Activated T-cell treated with anti-CD3 and anti-CD28 coated beads for 24 hours (primary cell): ENCODE data around the gene CCDC97.
A peak's percentile ranks its signal among the peaks of the same experiment; 100 is the strongest.

ENCODE experiments used
- DNase-seq: peaks from one replicate; pipeline ENCODE4 v3.0.0-alpha.2; 2020; ENCODE audit warnings: low read depth

CCDC97 gene

DNA sequence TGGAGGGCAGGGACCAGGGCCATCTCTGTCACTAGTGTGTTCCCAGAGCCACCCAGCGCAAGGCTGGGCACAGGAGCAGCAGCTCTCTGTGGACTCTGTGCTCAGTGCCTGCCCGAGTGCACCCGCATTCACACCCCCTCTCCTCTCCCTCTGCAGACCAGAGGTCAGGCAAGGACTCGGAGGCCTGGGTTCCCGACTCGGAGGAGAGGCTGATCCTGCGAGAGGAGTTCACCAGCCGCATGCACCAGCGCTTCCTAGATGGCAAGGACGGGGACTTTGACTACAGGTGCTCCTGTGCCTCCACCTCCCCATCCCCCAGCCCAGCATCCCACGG, 10.2 kb downstream of the CCDC97 start:
- DNase-seq = no peak

DNA sequence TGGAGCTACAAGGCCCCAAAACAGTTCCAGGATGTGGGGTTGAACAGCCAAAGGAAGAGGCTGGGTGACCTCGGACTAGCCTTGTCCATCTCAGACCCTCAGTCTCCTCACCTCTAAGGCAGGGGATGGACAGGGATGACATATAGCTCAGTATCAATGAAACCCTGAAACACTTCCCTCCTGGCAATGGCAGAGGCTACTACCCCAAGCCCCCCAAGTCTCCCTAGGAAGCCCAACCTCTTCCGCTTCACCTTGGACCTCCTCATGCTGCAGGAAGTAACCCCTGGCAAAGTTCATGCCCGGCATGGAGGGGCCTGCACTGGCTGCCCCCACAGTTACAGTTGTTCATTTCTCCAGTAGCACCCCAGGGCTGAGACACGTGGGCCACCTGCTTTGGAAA, 10.6 kb downstream of the CCDC97 start:
- DNase-seq = no peak

DNA sequence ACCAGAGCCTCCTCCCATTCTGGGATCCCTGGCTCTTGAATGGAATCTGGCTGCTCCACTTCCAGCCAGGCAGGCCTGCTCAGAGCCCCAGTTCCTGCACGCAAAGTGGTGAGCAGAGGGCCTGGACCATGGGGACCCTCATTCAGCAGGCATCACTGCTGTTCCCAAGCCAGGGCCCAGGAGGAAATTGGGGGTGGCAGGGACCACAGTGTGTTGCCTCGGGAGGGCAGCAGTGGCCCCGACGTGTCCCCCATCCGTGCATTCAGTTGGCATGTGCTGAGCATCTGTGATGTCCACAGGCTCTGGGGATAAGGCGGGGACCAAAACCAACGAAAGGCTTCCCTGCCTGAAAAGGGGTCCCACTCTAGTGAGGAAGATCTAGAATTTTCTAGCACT, 11.2 kb downstream of the CCDC97 start:
- no peak for DNase-seq

DNA sequence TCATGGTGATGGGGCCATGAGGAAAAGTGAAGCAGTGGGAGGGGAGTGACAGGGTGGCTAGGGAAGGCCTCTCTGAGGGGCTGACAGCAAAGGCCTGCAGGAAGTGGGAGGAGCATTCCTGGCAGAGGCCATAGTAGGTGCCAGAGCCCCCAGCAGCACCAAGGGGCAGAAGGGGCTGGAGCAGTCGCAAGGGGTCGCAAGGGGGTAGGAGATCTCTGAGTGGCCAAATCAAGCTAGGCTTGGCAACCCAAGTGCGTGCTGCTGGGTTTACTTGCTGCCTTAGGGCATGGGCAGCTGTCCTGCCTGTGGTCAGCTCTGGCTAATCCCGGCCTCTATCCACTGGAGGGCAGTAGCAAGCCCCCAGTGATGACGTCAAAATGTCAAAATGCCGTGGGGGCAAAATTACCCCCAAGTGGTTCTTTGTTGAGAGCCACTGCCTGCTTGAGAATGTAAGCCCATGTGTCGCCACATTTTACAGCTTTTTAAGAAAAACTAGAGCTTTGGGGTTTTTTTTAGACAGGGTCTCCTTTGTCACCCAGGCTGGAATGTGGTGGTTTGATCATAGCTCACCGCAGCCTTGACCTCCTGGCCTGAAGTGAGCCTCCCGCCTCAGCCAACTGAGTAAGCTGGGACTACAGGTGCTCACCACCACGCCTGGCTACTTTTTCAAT, 11.8 kb downstream of the CCDC97 start:
- no peak for DNase-seq

DNA sequence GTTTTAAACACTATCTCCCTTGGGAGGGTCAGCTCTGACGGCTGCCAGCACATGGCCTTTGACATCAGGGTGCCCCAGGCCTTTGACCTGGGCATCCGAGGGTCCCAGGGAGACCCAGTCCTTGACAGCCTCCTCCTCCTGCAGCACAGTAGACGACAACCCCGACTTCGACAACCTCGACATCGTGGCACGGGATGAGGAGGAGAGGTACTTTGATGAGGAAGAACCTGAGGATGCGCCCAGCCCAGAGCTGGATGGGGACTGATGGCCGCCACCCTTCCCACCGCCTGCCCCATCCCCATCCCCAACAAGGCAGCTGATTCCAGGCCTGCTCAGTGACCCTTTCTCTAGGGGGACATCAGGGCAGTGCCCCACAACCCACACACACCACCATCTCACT, 12.5 kb downstream of the CCDC97 start:
- no peak for DNase-seq

DNA sequence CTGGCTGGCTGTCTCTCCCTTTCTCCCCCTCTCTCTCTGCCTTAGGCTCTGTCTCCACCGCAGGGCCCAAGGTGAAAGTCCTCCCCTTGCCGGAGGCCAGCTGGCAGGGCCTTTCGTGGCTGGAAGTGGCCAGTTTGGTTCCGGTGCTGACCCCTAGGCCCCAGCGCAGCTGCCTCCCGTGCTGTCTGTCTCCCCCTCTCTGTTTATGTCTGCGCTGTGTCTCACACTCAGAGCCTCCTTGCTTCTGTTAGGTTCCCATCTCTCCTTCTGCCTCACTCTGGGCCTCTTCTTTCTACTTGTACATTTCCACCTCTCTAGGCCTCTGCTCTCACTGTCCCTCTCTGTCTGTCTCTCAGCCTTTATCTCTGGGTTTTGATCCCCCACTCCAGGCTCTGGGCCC, 13.1 kb downstream of the CCDC97 start:
- no peak for DNase-seq

DNA sequence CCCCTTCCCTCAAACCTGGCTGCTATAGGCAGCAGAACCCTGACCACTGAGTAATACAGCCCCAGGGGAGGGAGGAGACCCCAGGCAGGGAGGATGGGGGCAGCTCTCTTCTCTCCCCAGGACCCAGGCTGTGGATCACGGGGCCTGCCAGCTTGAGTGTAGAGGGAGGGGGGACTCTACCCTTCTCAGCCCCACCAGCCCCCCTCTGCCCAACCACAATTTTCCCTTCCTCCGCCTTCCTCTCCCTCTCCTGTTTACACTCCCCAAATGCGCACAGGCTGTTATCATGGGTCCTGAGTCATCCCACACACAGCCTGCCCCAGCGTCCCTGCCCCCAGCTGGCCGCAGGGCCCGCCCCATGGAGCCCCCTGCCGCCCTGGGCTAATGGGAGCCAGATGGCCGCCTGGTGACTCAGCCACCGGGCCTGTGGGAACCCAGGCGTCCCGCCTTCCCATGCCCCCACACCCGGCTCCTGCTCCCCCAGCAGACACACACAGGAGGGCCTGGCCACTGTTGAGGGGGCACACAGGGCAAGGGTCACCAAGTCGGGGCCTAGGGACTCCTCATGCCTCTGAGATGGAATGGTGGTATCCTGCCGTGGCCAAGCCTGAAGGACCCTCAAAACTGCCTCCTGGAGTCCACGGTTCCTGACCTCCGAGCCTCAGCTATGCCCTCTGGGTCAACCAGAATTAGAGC, 13.6 kb downstream of the CCDC97 start:
- no peak for DNase-seq

DNA sequence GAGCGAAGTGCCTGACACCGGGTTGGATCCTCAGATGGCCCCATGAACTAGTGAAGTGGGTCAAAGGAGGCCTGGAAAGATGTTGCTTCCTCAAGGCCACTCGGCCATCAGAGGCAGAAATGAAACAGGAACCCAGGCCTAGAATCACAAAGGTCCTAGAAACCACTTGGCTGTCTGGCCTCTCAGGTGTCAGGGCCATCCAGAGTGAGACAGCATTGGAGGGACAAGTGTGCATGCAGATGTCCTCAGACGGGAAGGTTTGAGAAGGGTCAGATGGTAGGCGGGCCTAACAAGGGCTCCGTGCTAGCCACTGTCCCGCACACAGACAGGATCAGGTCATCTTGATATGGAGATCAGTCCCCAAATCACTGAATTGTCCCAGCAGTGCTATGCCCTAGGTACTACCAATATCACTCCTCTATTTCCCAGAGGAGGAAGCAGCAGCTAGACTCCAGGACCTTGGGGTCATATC, 14.3 kb downstream of the CCDC97 start:
- no peak for DNase-seq

DNA sequence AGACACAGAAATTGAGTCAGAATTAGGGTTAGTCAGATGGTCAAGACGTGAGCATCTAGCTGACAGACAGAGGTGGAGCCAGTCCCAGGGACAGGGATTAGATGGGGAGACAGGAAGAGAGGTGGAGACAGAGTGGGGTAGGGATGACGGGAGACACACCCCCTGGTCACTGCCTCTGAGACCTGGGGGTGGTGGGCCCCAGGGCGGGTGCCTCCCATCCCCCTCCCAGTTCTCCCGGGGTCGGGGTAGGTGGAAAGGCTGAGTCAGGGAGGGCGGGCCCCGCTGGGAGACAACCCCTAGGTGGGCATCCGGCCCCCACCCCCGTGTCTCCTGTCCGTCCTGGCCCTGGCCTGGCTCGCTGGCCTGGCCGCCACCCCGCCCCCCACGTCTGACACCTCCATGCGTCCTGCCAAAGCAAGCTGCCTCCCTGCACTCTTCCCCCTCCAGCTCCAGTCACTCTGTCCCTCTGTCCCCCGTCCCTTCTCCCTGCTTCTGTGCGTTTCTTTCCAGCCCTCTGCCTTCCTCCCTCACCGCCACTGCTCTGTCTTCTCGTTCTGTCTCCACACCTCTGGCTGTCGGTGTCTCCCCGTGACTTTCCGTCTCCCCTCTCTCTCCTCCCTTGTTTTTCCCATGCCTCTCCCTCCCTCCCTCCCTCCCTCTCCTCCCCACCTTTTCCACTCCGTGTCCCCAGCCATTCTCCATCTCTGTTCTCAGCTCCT, 15.1 kb downstream of the CCDC97 start:
- no peak for DNase-seq

DNA sequence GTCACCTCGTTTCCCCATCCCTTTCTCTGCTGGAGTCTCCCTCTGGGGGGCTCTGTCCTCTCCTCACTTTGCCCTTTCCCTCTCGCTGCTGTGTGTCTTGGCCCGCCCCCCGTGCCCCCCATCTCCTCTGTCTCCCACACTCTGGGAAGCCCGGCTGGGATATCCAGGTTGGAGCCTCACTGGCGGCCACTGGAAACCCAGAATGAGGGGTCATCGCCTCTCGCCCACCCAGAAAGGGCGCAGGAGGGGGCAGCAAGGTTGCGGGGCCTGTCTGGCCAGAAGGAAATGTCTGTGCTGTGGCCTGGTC, 15.6 kb downstream of the CCDC97 start:
- no peak for DNase-seq

DNA sequence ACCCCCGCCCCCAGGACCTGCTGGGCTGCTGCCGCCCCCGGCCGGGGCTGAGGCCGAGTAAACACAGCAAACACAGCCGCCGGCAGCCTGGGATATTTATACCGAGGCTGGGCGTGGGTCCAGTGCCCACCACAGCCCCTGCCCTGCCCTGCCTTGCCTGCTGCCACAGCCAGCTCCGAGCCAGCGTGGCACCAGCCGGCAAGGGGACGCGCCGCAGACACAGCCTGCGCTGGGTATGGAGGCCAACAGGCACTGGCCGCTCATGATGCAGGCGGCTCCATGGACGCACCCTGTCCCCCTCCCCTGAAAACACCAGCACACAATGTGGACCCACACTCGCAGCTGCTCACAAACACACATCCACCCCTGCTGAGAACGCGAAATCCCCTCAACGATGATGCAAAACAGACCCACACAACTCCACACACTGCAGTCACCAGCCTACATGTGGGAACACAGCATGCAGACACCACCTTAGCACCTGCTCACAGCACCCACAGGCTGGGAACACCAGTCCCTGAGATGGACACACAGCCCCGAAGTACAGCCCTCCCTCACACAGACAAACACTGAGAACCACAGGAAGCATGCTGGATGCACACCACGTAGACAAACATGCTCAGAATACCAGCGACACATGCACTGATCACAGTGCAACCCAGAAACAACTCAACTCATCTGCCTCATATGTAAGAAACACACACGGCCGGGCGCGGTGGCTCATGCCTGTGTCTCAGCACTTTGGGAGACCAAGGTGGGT, 16.2 kb downstream of the CCDC97 start:
- DNase-seq = no peak

DNA sequence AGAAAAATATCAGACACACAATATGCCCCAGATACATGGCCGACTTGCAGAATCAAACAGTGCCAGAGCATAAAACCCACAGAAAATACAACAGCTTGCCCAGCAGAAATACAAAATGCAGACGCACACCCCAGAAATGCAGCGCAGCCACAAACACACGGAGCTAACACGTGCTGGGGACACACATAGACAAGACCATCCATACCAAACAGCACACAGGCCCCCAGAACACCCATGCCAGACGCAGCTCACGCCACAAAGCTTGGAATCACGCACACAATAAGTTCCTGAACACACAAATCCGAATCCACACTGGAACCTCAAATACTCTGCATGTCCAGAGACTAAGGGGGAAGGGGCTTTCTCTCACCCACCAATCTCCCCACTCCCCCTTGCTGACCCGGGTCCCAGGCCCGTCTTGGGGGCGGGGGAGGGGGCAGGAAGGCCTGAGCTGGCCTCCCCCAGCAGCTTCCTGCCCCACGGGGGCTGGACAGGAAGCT, 17.2 kb downstream of the CCDC97 start:
- DNase-seq = no peak

DNA sequence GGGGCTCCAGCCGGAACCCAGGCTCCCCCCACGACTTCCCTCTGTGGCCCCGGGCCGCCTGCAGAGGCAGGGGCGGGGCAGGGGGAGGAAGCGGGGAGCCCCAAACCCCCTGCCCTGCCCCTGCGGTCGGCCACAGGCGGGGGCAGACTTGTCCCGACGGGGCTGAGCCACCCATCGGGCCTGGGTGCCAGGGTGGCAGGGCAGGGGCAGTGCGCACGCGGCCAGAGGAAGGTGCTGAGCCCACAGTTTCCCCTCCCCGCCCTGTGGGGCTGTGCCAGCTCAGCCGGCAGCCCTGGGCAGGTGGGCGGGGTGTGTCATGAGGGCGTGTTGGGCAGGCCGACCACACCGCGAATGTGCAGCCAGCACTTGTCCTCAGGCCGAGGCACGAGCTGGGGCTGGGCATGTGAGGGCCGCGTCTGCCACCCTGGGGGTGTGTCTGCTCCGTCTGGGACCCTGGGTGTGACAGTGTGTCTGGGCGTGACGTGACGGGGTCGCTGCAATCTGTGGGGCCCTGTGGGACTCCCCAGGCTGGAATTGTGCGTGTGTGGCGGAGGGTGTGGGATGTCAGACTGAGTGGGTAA, 17.7 kb downstream of the CCDC97 start:
- peak; percentile 80 for DNase-seq

DNA sequence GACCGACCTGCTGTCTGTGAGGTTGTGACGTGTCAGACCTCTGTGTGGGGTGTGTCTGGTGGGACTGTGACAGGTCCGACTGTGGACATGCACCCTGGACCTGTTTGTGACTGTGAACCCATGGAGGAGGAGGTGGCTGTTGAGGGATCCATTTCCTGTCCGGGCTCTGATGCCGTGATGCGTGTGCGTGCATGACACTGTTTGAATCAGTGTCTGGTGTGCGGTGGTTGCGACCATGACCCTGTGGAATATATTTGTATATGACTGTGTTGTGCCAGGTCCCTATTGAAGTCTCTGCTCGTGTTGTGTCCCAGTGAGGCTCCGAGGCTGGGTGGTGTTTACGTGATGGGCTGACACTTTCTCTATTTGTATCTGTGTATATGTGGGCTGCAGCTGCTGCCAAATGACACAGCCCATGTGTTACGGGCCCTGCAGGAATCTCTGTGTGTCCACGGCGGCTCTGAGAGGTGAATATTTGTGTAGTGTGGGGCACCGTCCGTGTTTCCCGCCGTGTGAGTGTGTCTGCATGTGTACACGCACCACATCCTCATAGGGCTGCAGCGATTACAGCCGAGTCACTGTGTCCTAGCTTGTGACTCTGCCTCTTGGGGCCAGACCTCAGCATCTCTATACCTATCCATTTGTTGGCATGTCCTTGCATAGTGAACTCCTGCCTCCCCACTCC, 18.3 kb downstream of the CCDC97 start:
- peak; percentile 56 for DNase-seq

DNA sequence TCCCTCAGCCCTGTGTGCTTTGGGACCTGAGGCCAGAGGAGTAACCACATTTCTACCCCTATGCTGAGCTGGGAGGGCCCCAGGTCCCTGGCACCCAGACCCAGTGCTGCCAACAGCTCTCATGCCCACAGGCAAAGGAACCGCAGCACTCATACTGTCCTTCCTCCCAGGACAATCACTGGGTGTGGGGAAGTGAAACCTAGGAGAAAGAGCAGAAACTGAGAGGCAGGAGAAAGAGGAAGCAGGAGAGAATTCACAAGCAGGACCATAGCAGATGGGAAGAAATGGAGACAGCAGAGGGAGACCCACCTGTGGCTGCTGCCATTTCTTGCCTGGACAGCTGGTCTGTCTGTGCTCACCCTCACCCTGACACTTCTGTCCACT, 18.9 kb downstream of the CCDC97 start:
- no peak for DNase-seq

DNA sequence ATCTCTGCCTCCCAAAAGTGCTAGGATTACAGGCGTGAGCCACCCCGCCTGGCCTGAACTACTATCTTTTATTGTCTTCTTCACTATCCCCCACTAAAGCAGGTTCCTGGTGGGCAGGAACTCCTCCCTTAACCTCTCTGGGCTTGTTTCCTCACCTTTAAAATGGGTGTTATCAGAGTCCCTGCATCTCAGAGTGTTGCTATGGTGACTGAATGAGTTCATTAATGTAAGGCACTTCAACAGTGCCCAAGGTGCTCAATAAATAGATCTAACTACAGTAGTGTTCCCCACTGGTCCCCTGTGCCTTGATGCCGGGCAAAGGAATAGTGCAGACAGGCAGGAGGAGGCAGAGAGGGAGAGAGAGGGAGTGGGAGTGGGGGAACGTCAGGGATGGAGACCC, 20.5 kb downstream of the CCDC97 start:
- DNase-seq = no peak

DNA sequence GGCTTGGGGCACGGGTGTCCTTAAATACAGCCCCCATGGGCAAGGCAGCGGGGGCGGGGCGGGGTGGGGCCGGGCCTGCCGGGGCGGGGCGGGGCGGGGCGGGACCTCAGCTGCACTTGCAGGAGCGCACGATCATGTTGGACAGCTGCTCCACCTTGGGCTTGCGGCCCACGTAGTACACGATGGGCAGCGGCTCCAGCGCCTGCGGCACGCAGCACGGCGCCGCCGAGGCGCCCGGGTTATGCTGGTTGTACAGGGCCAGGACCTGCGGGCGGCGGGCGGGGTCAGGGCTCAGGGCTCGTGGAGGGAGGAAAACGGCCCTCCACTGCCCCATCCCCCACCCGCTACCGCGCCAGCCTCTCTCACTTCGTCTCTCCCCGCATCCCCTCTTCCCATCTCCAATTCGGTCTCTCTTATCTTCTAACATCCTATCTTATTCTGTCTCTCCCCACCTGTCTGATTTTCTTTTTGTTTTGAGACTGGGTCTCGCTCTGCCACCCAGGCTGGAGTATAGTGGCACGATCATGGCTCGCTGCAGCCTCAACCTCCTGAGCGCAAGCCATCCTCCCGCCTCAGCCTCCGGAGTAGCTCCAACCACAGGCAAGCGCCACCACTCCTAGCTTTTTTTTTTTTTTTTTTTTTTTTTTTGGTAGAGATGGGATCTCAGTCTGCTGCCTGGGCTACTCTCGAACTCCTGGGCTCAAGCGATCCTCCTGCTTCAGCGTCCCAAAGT, 21.1 kb downstream of the CCDC97 start:
- no peak for DNase-seq

DNA sequence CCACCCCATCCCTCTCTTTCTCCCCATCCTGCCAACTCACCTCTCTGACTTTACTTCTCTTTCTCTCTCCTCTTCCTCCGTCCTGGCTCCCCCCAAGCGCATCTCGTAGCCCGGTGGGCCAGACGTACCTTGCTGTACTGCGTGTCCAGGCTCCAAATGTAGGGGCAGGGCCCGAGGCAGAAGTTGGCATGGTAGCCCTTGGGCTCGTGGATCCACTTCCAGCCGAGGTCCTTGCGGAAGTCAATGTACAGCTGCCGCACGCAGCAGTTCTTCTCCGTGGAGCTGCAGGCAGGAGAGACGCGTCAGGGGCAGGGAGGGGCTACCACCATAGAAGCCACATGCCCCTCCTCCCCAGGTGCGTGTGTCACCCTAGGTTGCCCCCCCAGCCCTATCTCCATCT, 22.0 kb downstream of the CCDC97 start:
- no peak for DNase-seq

DNA sequence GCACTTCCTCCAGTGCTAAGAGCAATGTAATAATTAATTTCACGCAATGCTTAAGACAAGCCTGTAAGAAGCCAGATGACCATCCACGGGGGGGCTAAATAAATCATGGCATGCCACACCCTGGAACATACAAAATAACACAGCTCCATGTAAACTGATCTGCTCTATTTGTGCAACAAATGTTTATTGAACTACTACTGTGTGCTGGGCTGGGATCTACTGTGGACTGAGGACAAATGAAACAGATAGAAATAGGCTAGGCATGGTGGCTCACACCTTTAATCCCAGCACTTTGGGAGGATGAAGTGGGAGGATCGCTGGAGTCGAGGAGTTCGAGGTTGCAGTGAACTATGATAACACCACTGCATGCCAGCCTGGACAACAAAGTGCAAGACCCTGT, 22.5 kb downstream of the CCDC97 start:
- DNase-seq = no peak

DNA sequence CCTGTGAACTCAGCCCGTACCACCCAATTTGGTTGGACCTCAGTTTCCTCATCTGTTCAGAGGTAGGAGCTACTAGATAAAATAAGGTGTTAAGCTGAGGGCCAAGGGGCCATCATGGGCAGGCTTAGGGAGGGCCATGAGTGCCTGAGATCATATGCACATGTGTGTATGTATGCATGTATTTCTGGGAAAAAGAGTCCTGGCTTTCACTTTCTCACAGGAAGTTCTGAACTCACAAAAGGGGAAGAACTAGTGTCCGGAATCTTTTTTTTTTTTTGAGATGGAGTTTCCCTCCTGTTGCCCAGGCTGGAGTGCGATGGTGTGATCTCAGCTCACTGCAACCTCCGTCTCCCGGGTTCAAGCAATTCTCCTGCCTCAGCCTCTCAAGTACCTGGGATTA, 24.8 kb downstream of the CCDC97 start:
- no peak for DNase-seq

DNA sequence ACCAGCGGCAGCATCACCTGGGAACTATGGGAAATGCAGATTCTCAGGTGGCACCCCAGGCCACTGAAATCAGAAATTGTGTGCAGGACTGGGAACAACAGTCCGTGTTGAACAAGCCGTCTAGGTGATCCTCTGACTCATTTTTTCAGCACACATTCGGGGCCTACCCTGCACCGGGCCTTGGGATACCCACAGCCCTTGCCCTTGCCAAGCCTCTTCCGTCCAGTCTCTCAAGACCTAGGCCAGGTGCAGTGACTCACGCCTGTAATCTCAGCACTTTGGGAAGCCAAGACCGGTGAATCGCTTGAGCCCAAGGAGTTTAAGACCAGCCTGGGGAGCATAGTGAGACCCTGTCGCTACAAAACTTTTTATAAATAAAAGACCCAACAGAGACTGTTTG, 25.5 kb downstream of the CCDC97 start:
- DNase-seq = no peak
